ENCODE data around the gene MELTF.

MELTF gene

DNA sequence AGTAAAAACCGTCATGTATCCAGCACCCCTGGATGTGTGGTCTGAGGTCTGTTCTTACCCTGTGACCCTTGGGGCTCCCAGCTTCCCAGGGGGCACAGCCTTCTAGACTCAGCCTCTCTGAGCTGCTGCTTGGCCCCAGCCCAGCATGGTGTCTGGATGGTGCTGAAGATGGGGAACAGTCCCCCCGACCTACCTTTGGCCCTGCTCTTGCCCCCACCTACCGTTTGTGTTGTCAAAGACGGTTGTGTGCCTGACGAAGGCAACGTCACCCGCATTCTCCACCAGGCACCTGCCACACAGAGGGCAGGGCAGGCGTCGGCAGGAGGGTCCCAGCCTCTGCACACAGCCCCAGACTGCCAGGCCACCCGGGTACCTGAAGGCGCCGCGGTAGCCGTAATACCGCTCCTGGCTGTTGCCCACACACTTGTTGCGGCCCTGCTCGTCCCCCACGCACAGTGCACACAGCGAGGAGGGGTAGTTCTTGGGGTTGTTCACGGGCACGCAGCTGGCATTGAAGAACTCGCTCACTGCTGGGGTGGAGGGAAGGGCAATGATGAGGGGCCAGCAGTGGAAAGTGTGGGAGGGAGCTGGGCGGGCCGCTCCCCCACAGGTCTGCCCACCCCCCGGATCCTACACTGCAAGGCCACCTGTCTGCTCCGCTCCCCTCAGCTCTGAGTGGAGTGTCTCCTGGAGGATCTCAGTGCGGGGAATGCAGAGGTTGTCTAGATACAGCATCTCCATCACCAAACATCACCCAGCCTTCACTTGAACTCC is 21.0 kb downstream of the MELTF start:
- DNase-seq, result no peak

DNA sequence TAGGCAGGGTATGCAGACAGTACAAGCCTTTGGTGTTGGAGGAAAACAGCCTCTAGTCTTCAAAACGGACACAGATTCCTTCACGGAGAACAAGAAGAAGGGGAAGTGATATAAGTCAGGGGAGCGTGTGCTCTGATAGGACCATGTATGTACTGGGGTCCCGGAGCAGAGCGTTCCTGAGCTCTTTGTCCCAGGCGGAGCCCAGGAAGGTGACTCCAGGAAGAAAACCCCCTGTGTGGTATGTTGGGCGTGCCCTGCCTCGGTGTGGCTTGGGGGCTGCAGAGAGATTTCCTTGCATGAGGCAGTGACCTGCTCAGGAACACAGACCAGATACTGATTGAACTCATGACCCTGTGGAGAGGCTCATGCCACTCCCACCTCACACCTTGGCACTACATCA is 21.7 kb downstream of the MELTF start:
- DNase-seq, result no peak

DNA sequence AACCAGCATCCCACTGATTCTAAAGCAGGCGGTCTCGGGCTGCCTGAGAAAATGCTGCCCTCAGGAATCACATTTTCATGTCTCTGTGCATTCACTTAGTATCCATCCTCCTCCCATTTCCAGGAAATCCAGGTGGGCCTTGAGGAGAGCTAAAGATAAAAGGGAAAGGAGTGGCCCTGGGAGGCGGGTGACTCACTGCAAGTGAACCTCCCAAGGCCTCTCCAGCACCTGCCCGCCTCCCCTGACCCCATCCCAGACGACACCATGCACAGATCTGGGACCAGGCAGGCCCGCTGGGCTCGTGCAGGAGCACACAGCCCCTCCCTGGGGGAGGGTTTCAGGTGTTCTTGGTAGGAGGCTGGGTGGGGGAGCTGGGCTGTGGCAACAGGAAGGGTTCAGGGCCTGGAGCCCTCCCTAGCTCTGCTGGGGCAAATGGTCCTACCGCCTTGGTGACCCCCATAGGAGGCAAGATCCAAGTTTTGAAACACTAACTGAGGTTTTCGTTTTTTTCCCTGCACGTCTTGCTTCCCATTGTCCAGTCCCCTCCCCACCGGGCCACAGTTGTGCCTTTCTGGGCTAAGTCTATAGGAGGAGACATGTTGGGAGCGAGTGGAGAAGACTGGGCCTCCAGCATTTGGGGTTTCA is 22.2 kb downstream of the MELTF start:
- no peak for DNase-seq

DNA sequence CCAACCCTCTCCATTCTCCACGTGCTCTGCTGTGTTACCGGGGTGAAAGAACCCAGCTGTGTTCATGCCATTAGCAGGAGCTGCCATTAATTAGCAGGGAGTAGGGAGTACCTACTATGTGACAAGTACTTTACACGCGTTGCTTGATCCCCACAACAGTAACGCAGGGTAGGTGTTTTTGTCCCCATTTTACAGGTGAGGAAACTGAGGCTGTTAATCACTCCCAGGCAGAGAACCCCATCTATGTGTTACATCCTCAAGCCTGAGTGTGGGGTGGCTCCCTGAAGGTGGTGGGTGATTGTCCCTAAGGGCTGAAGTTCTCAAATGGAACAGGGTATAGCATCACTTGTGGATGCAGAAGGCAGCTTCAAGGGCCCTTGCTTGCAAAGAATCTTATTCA is 22.8 kb downstream of the MELTF start:
- no peak for DNase-seq

DNA sequence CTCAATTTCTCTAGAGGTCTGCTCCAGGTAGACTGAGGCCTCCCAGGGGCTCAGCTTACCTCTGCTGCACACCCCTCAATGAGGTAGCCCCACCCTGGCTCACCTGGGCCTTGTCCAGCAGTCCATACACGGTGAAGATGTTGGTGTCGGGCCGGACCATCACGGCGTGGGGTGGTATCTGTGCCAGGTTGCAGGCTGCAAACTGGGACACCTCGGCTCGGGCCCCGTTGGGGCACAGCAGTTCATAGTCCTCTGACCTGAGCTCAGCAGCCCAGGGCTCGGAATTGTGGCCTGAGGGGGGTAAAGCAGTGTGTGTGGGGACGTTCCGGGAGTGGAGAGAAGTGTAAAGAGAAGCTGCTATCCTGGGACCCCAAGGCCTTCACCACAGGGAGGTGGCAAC is 23.2 kb downstream of the MELTF start:
- DNase-seq, result no peak

DNA sequence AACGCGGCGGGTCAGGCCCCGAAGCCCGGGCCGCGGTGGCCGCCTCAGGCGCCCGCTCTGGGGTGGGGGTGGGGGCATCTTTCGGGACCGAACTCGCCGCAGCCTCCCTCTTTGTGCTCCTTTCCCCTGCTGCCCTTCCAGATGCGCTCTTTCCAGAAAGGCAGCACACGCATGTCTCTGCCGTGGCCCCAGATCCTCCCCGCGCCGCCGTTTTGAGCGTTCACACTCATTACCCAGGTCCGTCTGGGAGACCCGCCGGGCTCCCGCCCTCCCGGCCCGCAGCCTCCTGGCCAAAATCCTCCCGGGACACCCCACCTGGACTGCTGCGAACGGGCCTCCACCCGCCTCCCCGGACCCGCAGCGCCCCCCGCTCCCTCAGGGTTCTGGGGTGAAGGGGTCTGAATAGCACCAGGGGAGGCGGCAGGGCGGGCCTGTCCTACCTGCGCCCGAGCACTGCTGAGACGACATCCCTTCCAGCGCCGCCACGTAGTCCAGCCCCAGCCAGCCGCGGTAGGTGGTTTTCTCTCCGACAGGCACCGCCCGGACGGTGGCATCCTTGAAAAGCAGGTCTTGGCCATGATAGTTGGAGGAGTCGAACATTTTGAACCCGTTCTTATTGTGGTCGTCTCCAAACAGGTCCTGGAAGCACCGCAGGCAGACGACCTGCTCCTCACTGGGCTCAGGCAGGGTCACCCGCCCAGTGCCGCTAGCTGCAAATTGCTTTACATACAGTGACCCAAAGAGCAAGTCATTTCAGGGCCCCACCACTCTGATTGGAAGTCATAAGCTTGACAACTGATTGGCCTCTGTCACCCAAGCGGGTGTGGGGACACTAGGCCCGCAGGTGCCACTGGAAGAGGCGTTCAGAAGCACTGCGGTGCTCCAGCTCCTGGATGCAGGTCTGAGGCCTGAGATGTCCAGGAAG is 25.9 kb downstream of the MELTF start:
- peak; percentile 58 for DNase-seq

DNA sequence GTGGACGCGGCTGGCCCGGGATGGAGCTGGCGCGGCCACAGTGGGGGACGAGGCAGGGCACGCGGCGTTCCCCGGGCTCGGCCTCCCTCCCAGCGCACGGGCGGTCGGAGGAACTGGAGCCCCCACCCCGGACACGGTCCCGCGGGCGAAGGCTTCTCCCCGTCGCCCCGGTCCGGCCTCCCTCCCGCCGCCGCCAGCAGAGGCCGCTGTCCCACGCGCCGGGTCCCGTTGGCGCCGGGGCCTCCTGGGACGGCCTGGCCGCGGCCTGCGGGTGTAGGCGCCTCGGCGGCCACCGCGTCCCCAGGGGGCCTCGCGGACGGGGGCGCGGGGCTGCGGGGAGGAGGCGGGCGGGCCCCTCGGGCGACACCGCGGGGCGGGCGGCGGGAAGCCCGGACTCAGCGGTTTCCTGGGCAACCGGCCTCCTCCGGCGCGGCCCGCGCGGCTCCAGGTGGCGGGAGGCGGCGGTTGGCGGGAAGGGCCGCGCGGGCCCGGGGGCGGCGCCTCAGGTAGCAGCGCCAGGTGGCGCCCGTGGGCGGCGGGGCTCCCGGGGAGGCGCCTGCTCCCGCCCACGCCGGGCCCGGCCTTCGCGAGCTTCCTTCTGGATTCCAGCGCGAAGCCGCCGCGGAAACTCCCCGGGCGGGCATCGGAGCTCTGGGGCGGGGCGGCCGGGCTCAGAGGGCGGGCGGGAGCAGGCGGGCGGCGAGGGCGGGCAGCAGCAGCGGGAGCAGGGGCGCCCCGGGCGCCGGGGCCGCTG is 26.7 kb downstream of the MELTF start:
- peak; percentile 85 for DNase-seq

DNA sequence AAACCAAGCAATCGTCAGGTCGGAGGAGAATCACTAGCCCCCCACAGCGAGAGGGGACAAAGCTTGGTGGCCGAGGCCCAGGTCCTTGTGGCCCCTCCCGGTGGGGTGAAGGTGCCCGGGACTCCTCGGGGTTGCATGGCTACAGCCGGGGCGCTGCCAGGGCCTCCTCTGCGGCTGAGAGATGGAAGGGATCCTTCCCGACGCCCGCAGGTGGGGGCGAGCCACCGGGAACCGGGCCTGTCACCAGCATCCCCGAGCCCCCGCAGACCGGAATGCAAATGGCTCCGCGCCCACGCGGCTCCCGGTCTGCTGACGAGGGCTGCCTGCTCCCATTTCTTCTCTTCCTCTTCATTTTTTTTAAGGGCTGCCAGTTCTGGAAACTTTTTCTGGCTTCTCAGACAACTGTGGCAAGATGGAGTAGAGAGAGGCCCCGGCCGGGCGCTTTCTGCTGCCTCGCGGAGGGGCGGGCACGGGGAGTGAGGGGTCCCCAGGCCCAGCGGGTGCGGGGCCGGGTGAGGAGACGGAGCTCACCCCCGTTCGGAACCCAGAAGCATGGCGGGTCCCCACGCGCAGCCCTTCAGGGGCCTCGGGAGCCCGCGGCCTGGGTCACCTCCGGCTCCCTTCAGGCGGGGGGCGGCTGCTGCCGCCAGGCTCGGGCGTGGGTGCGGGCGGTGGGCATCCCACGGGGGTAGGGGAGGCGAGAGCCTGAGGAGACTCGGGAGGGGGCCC is 27.5 kb downstream of the MELTF start:
- peak; percentile 28 for DNase-seq

DNA sequence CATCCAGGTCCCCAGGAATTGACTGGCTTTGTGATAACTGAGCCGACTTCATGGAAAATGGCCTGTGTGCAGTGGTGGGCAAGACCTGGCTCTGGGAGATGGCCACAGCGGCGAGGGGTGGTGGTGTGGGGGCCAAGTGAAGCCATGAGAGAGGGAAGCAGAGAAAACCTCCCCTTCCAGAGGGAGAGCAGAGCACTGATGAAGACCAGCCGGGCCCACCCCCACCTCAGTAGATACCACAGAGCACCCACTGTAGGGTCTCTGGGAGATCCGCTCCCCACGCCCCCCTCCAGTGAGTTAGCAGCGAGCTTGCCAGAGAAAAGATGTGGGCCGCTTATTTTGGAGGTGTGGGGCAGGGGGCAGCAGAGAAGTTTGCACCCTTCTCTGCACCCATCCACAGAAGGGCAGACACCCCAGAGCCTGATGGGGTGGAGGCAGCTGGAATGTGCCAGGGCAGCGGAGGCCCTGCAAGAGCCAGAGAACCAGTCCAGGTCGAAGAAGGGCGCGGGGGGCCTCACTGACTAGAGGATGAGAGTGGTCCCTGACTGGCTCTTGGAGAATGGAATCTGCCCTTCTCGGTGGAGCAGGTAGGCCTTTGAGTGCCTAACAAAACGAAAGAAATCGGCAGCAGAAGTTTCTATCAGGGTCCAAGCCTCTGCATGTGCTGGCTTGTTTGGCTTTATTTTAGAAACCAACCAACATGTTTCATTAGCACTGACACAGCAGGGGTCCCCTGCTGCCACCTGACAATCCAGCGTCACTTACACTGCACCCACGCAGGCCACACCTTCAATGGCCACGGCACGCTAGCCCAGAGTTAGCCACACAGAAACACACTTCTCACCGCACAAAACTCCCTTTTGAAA is 28.3 kb downstream of the MELTF start:
- DNase-seq, result no peak

DNA sequence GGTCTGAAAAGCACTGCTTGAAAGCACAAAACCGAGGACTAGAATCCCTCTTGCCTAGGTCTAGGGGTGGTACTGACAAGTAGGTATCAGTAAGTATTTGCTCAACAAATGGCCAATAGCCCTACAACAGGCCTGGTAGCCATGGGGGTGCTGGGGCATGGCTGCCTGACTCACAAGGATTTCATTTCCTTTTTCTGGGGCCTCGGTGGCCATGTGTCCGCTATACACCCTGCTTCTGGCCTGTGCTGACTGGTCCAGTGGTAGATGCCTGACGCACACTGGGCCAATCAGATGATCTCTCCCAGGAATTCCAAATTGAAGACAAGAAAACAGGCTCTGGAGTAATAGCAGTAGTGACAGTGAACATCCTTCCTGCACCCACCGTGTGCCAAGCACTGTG is 29.4 kb downstream of the MELTF start:
- DNase-seq, result no peak

DNA sequence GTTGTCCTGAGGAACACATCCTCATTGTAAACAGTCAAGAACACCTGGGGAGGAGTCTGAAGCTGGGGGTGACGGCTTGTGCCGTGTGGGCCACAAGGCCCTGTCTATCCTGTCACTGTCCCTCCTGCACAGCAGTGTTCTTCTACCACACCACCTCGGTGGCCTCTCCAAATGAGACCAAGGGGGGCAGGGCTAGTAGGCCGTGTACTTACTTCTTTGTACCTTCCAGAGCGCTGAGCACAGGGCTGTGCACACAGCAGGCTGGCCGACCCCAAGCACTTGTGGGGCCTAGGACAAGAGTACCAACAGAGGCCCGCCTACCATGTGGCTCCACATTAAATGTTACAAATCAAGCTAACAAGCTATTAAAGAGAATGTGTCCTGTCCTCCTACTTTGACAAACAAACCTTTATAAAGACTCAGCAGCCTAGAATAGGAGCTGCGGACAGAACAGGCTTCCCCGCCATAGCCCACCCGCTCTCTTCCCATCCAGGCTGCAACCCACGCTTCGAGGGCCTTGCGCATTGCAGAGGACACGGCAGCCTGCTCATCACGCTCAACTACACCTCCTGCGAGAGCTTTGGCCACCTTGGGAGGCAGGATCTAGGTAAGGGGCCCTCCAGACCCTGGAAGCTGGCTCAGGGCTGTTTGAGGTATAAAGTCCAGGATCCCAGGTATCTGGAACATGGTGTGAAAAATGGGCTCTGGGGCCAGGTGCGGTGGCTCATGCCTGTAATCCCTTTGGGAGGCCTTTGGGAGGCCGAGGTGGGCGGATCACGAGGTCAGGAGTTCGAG is 30.5 kb downstream of the MELTF start:
- no peak for DNase-seq

DNA sequence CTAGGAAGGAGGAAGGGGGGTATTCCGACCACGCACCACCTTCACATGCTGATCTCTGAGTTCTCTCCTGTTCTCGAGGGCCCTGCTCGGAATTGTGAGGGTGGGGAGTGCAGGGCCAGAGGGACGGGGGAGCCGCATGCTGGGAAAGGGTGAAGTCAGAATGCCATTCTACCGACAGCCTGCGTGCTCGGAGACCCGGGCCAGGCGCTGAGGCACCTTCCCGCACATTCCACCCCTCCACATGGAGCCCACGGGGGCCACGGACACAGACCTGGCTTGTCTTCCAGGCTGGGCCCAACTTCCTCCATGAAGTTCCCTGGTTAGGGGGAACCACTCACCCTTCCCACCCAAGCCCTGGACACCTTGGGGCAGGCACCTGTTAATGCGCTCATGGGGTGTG is 32.3 kb downstream of the MELTF start:
- no peak for DNase-seq

DNA sequence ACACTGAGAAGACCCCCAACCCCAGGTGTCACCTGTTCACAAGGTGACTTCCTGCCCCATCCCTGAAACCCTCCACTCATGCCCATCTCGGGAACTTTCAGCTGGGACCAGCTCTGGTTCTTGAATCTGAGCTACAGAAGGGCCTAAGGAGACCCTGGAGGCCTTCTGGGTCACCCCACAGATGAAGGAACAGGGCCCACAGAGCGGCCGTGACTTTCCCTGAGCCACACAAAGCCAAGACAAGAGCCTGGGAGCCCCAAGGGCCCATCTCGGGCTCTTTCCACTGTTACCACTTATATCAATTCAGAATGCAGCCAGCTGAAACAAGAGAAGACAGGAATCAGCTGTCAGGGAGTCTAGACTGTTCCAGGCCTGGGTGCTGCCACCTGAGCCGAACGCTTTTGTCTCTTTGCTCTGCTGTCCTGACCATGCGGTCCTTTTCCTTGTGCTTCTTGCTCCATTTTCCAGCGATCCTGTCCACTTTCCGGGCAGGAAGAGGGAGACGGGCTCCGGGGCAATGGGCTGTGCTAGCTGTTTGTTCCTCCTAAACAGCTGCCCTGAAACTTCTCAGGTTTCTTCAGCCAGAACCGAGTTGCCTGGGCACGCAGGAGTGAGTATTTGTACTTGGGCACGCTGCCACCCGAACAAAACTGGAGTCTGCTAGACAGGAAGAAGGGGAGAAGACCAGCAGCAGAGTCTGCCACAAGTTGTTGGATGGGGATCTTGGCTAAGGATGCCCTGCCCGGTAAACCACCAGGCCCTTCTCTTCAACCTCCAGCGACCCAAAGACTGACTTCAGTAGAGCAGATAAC is 33.0 kb downstream of the MELTF start:
- DNase-seq, result no peak

DNA sequence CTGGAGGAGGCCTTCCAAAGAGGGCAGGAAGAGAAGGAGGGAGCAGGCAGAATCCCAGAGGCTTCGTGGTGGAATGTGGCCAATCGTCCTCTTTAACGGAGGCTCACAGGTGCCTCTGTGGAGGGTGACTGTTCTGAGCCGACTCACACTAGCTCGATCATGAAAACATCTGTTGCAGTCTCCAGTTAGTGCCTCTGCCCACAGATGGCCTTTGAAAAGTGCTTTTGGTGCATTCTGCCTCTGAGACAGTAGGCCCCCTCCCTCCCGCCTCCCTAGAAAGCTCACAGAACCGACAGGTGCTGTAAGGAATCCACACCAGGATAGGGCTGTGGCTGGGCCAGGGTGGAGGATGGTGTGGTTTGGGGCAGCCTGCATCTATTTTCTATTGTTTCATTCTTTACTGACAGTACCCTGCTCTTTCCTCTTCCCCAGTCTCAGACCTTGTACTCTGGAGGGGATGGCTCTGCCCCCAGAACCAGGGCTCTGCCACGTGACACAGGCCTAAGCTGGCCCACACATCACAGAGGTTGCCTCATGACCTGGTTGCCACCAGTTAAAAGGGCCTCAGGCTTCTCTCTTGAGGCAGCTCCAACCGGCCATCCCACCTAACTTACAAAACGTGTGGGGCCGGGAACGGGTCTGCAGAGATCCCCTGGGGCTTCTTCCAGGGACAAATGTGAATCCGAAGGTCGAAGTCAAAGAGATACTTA is 33.8 kb downstream of the MELTF start:
- no peak for DNase-seq

DNA sequence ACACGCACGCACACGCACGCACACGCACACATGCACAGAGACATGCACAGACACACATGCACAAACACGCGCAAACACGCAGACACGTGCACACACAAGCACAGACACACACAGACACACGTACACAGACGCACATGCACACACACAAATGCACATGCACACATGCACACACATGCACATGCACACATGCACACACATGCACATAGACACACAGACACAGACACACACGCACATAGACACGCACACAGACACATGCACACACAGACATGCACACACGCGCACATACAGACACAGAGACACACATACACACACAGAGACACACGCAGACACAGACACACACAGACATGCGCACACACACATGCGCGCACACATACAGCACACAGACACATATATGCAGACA is 34.6 kb downstream of the MELTF start:
- DNase-seq, result no peak

DNA sequence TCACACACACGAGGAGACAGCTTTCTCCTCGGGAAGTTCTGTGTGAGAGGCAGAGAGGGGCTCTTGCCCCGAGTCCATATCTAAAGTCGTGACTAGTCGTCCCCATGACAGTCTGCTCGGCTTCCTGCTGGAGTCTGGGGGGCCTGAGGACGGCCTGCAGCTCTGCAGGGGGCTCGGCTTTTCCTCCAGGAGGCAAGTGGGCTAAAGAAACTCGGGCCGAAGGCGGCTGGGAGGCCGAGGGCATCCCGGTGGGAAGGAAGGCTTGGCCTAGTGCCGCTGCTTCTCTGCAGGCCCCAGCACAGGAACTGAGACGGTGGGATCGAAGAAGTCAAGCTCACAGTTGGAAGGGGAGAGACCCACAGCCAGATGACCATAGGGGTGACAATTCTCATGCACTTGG is 35.6 kb downstream of the MELTF start:
- DNase-seq, result no peak

DNA sequence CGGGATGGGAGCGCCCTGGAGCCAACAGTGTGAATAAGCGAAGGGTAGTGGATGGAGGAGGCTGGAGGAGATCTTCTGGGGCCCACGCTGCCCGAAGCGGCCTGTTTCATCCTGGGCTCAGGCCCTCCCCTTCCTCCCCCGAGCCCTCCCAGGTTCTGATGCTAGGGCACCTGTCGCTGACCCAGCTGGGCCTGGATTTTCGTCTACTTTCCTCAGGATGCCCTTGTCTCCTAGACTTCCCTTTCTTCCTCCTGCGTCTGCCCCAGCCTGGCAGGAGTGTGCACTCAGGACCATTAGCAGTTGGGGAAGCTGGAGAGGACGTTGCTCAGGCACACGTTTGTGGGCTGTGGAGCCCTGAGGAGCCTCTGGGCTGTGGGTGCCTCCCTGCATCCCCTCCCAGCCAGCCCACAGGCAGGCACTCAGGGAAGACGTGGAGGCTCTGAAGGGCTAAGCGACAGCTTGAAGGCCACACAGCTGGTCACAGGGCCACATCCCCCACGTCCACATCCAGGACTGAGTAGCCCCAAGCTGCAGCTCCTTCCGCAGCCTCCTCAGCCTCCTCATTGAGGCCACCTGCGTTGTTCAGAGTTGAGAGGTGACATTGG is 37.1 kb downstream of the MELTF start:
- no peak for DNase-seq

Measured in hematopoietic multipotent progenitor cell treated with erythropoietin and hydrocortisone succinate and interleukin-3 and kit ligand, for 4 days (in vitro differentiated cells).